Measurements from ENCODE around the gene TMEM30A. TPM values are rescaled to one million over a fixed set of nuclear protein-coding genes. Genes with fewer than 3 reads are reported as not detected.

TMEM30A gene
- total and polyA plus RNA-seq, 4 donors = 66.5 to 164 (median 107) TPM

- H3K9me3 ChIP-seq (ENCODE audit: control insufficient read depth, low read length) = no peaks in the 10 kb centered on the region
- ATAC-seq (ENCODE audit: low FRiP score) (peak; percentile 59), DNase-seq (peak; percentile 87 to 91)
- H3K36me3 ChIP-seq (ENCODE audit: control insufficient read depth in 1 of 2, insufficient read depth in 2 of 2, low read length in 1 of 2) = no peaks in the 10 kb centered on the region
- peak overlapping the region; percentile 56 to 73 for H3K4me3 ChIP-seq (ENCODE audit: low read length in 2 of 2)
- 0 to 1% methylated on average over 35 of the region's 35 CpGs for WGBS, 2 donors
- peak overlapping the region in 1 of 2 donors; percentile 43 for H3K27ac ChIP-seq (ENCODE audit: low read depth in 1 of 2, low read length in 2 of 2)
- intact Hi-C loops (cut with DNase I) = loop anchor here (5.0 to 10.0 kb wide), 5 partner anchors 107 to 600 kb away; no protein-coding TSS in a partner anchor
- H3K27me3 ChIP-seq (ENCODE audit: control insufficient read depth in 1 of 2, insufficient read depth in 2 of 2, low read length in 1 of 2) = no peaks in the 10 kb centered on the region
- H3K4me1 ChIP-seq (ENCODE audit: control insufficient read depth in 1 of 2, insufficient read depth in 2 of 2, low read length in 2 of 2) = no peaks in the 10 kb centered on the region
Observed at GRCh38 chr6:75204217-75204958, 80.2 kb downstream of the TMEM30A start.

- 9 to 27% methylated on average over 5 of the region's 5 CpGs for WGBS, 2 donors
- H3K9me3 ChIP-seq (ENCODE audit: control insufficient read depth, low read length) = no peaks in the 10 kb centered on the region
- intact Hi-C loops (cut with DNase I) = loop anchor here (5.0 to 10.0 kb wide), 5 partner anchors 106 to 599 kb away; no protein-coding TSS in a partner anchor
- H3K4me3 ChIP-seq (ENCODE audit: low read length in 2 of 2) = no peak overlapping the region
- H3K27me3 ChIP-seq (ENCODE audit: control insufficient read depth in 1 of 2, insufficient read depth in 2 of 2, low read length in 1 of 2) = no peaks in the 10 kb centered on the region
- DNase-seq = no peak
- H3K36me3 ChIP-seq (ENCODE audit: control insufficient read depth in 1 of 2, insufficient read depth in 2 of 2, low read length in 1 of 2) = no peaks in the 10 kb centered on the region
- no peak for ATAC-seq (ENCODE audit: low FRiP score)
- no peaks in the 10 kb centered on the region for H3K4me1 ChIP-seq (ENCODE audit: control insufficient read depth in 1 of 2, insufficient read depth in 2 of 2, low read length in 2 of 2)
- H3K27ac ChIP-seq (ENCODE audit: low read depth in 1 of 2, low read length in 2 of 2) = no peak overlapping the region
Observed at GRCh38 chr6:75203721-75204120, 80.9 kb downstream of the TMEM30A start.

Other genes starting within 250 kb of the TMEM30A start
- 100 to 1,000 TPM; 150 to 214 TPM for gene COL12A1, start 78.7 kb downstream of the TMEM30A start, total RNA-seq
- gene COL12A1, start 78.7 kb downstream of the TMEM30A start, polyA plus RNA-seq = 10 to 100 TPM; 11.8 to 43.5 TPM
- 100 to 1,000 TPM; 199 to 312 TPM for gene COX7A2, start 41.0 kb downstream of the TMEM30A start, total RNA-seq
- 1,000 to 10,000 TPM in 1 of 2 donors, 100 to 1,000 TPM in 1; 299 to 1,052 TPM for gene COX7A2, start 41.0 kb downstream of the TMEM30A start, polyA plus RNA-seq
- gene FILIP1, start 209.0 kb upstream of the TMEM30A start, total RNA-seq = 10 to 100 TPM; 34.4 to 53.3 TPM
- 1 to 10 TPM; 6.9 to 8.3 TPM for gene FILIP1, start 209.0 kb upstream of the TMEM30A start, polyA plus RNA-seq

Data from aorta (tissue), 5 donors.